SH-SY5Y (cell line): ENCODE data around the gene CDR2.

Experiments used
- GATA2 ChIP-seq: IDR thresholded peaks from 2 replicates; pipeline ENCODE4 v1.6.1; 2011; ENCODE audit warnings: mild to moderate bottlenecking, low read depth, low read length
- GATA3 ChIP-seq: IDR thresholded peaks from 2 replicates; pipeline ENCODE4 v1.6.1; 2011; ENCODE audit warnings: low read depth, mild to moderate bottlenecking, low read length, moderate library complexity

DNA sequence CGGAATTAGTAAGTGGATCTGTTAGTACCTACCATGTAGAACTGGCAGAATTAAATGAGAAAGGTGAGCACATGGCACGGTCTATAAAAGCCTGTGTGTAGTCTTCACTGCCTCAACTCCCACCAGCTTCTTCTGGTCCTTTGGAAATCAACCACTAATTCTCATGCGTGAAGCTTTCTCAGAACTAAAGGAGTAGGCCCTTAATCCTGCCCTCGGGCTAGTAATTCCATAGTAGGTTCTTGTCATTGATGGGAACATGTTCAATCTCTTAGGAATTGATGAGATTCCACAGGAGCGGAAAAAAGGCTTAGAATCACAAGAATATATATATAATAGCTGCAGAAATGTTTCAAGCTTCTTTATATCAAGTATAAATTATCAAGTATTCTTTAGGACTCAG, 21.7 kb downstream of the CDR2 start:
- TF ChIP-seq GATA3, result no peak
- no peak for TF ChIP-seq GATA2
